ENCODE results near the gene FLVCR1. TPM values are rescaled to one million over a fixed set of nuclear protein-coding genes. Genes with fewer than 3 reads are reported as not detected.
A peak's percentile ranks its signal among the peaks of the same experiment; 100 is the strongest.

Gene FLVCR1
- total and polyA plus RNA-seq, 9 of the 15 experiments (the other 6 are each of a cell fraction or from before 2014, with no cell fraction given) = 5.2 to 18.0 (median 12.5) TPM

- TF ChIP-seq TSHZ1 (CRISPR knock-in tag; IDR thresholded peaks at IDR 0.05) = no peak
- TF ChIP-seq ZNF79 (CRISPR knock-in tag; IDR thresholded peaks at IDR 0.05; ENCODE audit: low read depth) = no peak
- TF ChIP-seq CTCFL (IDR thresholded peaks at IDR 0.05; ENCODE audit: borderline replicate concordance, insufficient read depth, low read depth, low read length, poor library complexity, severe bottlenecking) = no peak
- TF ChIP-seq ILK (tag; IDR thresholded peaks at IDR 0.05; ENCODE audit: borderline replicate concordance, low read depth) = no peak
- no peak for TF ChIP-seq GTF2F1 (IDR thresholded peaks at IDR 0.05; ENCODE audit: low read depth, low read length)
- TF ChIP-seq BCOR (IDR thresholded peaks at IDR 0.05) = peak; percentile 85
- peak; percentile 55; the same call in 1 of the 2 replicates for TF ChIP-seq HMBOX1 (IDR thresholded peaks at IDR 0.05)
- peak; percentile 91 to 96 for TF ChIP-seq ARNT (IDR thresholded peaks at IDR 0.05)
Measured at GRCh38 chr1:212860713-212861581, 2.9 kb downstream of the FLVCR1 start (continued).
